Lung (tissue), 12 donors: Measurements from ENCODE around the gene PEPD. TPM values are rescaled to one million over a fixed set of nuclear protein-coding genes. Genes with fewer than 3 reads are reported as not detected.

Experiments used
- ATAC-seq: fragments of 200-7000 bp; cut with Tn5 transposase; one replicate; pipeline ENCODE4 v1.9.1; 2020; ENCODE audit warnings: moderate number of reproducible peaks; ENCODE audit not compliant: insufficient read depth, low FRiP score
- DNase-seq, 3 donors: peaks; one replicate each; pipeline ENCODE4 v3.0.0-alpha.2; 2013 to 2017
- H3K27ac ChIP-seq, 2 donors: one replicate each; pipeline ENCODE4 v1.5.1; 2013; ENCODE audit warnings: mild to moderate bottlenecking in 2 of 2, moderate library complexity in 2 of 2, control low read depth in 1 of 2, inconsistent platforms in 1 of 2, low read depth in 1 of 2, low read length in 1 of 2
- H3K27me3 ChIP-seq, 3 donors: one replicate each; pipeline ENCODE4 v1.5.1; 2013; ENCODE audit warnings: low read length in 2 of 3; ENCODE audit not compliant: control insufficient read depth in 3 of 3, insufficient read depth in 3 of 3
- H3K36me3 ChIP-seq, 4 donors: one replicate each; pipeline ENCODE4 v1.5.1; 2013; ENCODE audit warnings: low read length in 4 of 4, mild to moderate bottlenecking in 1 of 4, moderate library complexity in 1 of 4; ENCODE audit not compliant: control insufficient read depth in 4 of 4, insufficient read depth in 4 of 4
- H3K4me1 ChIP-seq, 5 donors: one replicate each; pipeline ENCODE4 v1.5.1; 2013; ENCODE audit warnings: low read length in 5 of 5, mild to moderate bottlenecking in 2 of 5, moderate library complexity in 1 of 5; ENCODE audit not compliant: control insufficient read depth in 5 of 5, insufficient read depth in 5 of 5
- H3K4me3 ChIP-seq: one replicate; pipeline ENCODE4 v1.5.1; 2013; ENCODE audit warnings: mild to moderate bottlenecking, control low read depth, moderate library complexity
- H3K9ac ChIP-seq, 2 donors: one replicate each; pipeline ENCODE4 v1.5.1; 2013; ENCODE audit warnings: low read length in 2 of 2, control low read depth in 1 of 2; ENCODE audit not compliant: insufficient read depth in 1 of 2
- H3K9me3 ChIP-seq, 4 donors: one replicate each; pipeline ENCODE4 v1.5.1; 2013; ENCODE audit warnings: low read length in 3 of 4, mild to moderate bottlenecking in 1 of 4, moderate library complexity in 1 of 4; ENCODE audit not compliant: control insufficient read depth in 4 of 4, insufficient read depth in 3 of 4
- CTCF ChIP-seq: IDR thresholded peaks from 2 replicates; pipeline ENCODE4 v1.5.1; 2012; ENCODE audit warnings: mild to moderate bottlenecking; ENCODE audit errors: control extremely low read depth, extremely low read depth
- WGBS, 2 donors: extraction: QIAGEN DNeasy Blood & Tissue Kit; methylation state at CpG; one replicate each; pipeline ENCODE4 v1.1.7; 2013; 5-methylcytosine and 5-hydroxymethylcytosine counted together
- polyA plus RNA-seq, 2 donors: library from polyadenylated mRNA; stranded (reverse); fragments of 200-250 nt; gene quantifications; one replicate each; pipeline ENCODE4 v1.2.1, GENCODE V29; 2013
- total RNA-seq, 2 donors: library from RNA; depleted of rRNA in 1 of 2; stranded (reverse); fragments of >200 nt in 1 of 2; gene quantifications; one replicate each; pipeline ENCODE4 v1.2.1, GENCODE V29; 2014 to 2021
- donor health status: control.
- donor health status: control.
- donor health status: Bipolar disorder and iron deficiency.
- donor health status: healthy.
- donor health status: DM: yes; HTN: yes; CAD: no.

The PEPD gene
- total and polyA plus RNA-seq, 4 donors = 29.6 to 88.2 (median 73.4) TPM

GRCh38 chr19:33456076-33456844 lies 65.3 kb downstream of the PEPD start:
- DNase-seq = no peak
- TF ChIP-seq CTCF = no peak

GRCh38 chr19:33453265-33453664 lies 68.3 kb downstream of the PEPD start:
- DNase-seq (no peak), ATAC-seq (no peak)
- Histone ChIP-seq H3K4me1 (no peaks in the 10 kb centered on the region), H3K27ac (no peak overlapping the region), H3K9me3 (no peaks in the 10 kb centered on the region), H3K36me3 (peaks cover 0 to 6% (median 0%) of the 10 kb centered on the region in 4 donors), H3K9ac (no peak overlapping the region), H3K27me3 (no peaks in the 10 kb centered on the region), H3K4me3 (no peak overlapping the region)
- WGBS, 2 donors = 82 to 94% methylated on average over 3 of the region's 3 CpGs
- no peak for TF ChIP-seq CTCF

More at GRCh38 chr19:33456076-33456844, 65.3 kb downstream of the PEPD start:
- Histone ChIP-seq H3K4me1 (no peaks in the 10 kb centered on the region), H3K9me3 (no peaks in the 10 kb centered on the region), H3K9ac (no peak overlapping the region), H3K36me3 (peaks cover 0 to 16% (median 0%) of the 10 kb centered on the region in 4 donors), H3K4me3 (no peak overlapping the region), H3K27ac (no peak overlapping the region), H3K27me3 (no peaks in the 10 kb centered on the region)
- ATAC-seq = no peak
- 92 to 97% methylated on average over 11 of the region's 11 CpGs for WGBS, 2 donors

- H3K27ac ChIP-seq = no peak overlapping the region
- no peak for ATAC-seq
- no peak overlapping the region for H3K9ac ChIP-seq
- H3K9me3 ChIP-seq = no peaks in the 10 kb centered on the region
- peaks cover 0 to 2% (median 0%) of the 10 kb centered on the region in 4 donors for H3K36me3 ChIP-seq
- H3K27me3 ChIP-seq = no peaks in the 10 kb centered on the region
- WGBS, 2 donors = 98% methylated on average over 7 of the region's 7 CpGs
- no peak overlapping the region for H3K4me3 ChIP-seq
- no peak for TF ChIP-seq CTCF
- no peaks in the 10 kb centered on the region for H3K4me1 ChIP-seq
- no peak for DNase-seq
Observed at GRCh38 chr19:33450689-33451088, 70.9 kb downstream of the PEPD start.
